Heart left ventricle (tissue), 16 donors: ENCODE results near the gene LYRM2. TPM values are rescaled to one million over a fixed set of nuclear protein-coding genes. Genes with fewer than 3 reads are reported as not detected.

Experiments
- ATAC-seq, 4 donors: fragments of 200-7000 bp; cut with Tn5 transposase; one replicate each; pipeline ENCODE4 v1.9.1; 2020 to 2022; ENCODE audit warnings: moderate library complexity in 4 of 4, mild to moderate bottlenecking in 3 of 4, moderate number of reproducible peaks in 1 of 4
- DNase-seq, 5 donors: peaks; one replicate each; pipeline ENCODE4 v3.0.0-alpha.2; 2020
- H3K27ac ChIP-seq, 12 donors: fragments of 200-600 bp; sonication (generic) in 4 of 12; one replicate each; pipeline versions ENCODE4 v1.5.0 to v1.8.0; 2016 to 2022; ENCODE audit warnings: mild to moderate bottlenecking in 2 of 12
- H3K27me3 ChIP-seq, 9 donors: fragments of 200-600 bp; sonication (generic) in 2 of 9; one replicate each; pipeline versions ENCODE4 v1.5.1 to v1.8.0; 2016 to 2022; ENCODE audit warnings: mild to moderate bottlenecking in 3 of 9
- H3K36me3 ChIP-seq, 9 donors: fragments of 200-600 bp; sonication (generic) in 2 of 9; one replicate each; pipeline versions ENCODE4 v1.5.0 to v1.8.0; 2018 to 2022; ENCODE audit warnings: mild to moderate bottlenecking in 2 of 9
- H3K4me1 ChIP-seq, 12 donors: fragments of 200-600 bp; sonication (generic) in 4 of 12; one replicate each; pipeline versions ENCODE4 v1.5.0 to v1.8.0; 2016 to 2022; ENCODE audit warnings: mild to moderate bottlenecking in 3 of 12
- H3K4me3 ChIP-seq, 12 donors: fragments of 200-600 bp; sonication (generic) in 4 of 12; one replicate each; pipeline versions ENCODE4 v1.5.0 to v1.8.0; 2017 to 2022; ENCODE audit warnings: mild to moderate bottlenecking in 9 of 12, moderate library complexity in 4 of 12
- H3K9me3 ChIP-seq, 12 donors: fragments of 200-600 bp; sonication (generic) in 4 of 12; one replicate each; pipeline versions ENCODE4 v1.5.0 to v1.8.0; 2016 to 2022; ENCODE audit warnings: mild to moderate bottlenecking in 1 of 12
- CTCF ChIP-seq, 12 donors: fragments of 200-600 bp; sonication (generic) in 4 of 12; IDR thresholded peaks; one replicate each; pipeline versions ENCODE4 v1.5.0 to v1.8.0; 2018 to 2022; ENCODE audit warnings: antibody characterized with exemption in 12 of 12, mild to moderate bottlenecking in 5 of 12
- POLR2A ChIP-seq, 2 donors: fragments of 450-650 bp; IDR thresholded peaks; one replicate each; pipeline ENCODE4 v1.6.1; 2017; ENCODE audit warnings: antibody characterized with exemption in 2 of 2, mild to moderate bottlenecking in 2 of 2, moderate library complexity in 2 of 2
- WGBS, 4 donors: extraction: QIAGEN DNeasy Blood & Tissue Kit in 2 of 4; methylation state at CpG; one replicate each; pipeline versions ENCODE4 v1.1.5 to v1.1.7; 2013 to 2018; 5-methylcytosine and 5-hydroxymethylcytosine counted together
- intact Hi-C, 10 donors: fragments of 100-400 bp; cut with DNase I; formaldehyde crosslinking; loops; one replicate each; pipeline versions ENCODE4 v1.11.1 to v1.14.2; 2022
- polyA plus RNA-seq, 2 donors: library from polyadenylated mRNA; stranded (reverse); fragments of 200-250 nt; gene quantifications; one replicate each; pipeline ENCODE4 v1.2.3, GENCODE V29; 2013
- total RNA-seq, 9 donors: library from RNA; depleted of rRNA in 2 of 9; stranded (reverse); fragments of >200 nt in 2 of 9; fragmentation: NEBNext Ultra II Directional in 3 of 9; extraction: Animal tissue kit (Norgen Biotek cat#: 25700) in 3 of 9; gene quantifications; one replicate each; pipeline versions ENCODE4 v1.1.0 to v1.2.4, GENCODE V29; 2016 to 2023
- donor health status: ischemic (EF 13 %, LVEDD 7.1; RV severe dilation, severe dysfunction).
- donor health status: healthy with polysubstance abuse.
- donor health status: DM: no; HTN: yes; CAD: no.
- donor health status: DM: no; HTN: no; CAD: no.
- donor health status: ischemic (EF 25% LVEDD 6.9; RV normal size, moderate dysfunction).
- donor health status: ischemic (EF 25% LVEDD 5.7; RV mildly dilated, moderate dysfunction).
- donor health status: healthy.
- donor health status: DM: yes; HTN: yes; CAD: no.
- donor health status: ischemic (EF 35%, LVEDD 5.7; RV mildly dilated, moderate dysfunction).
- donor health status: nonischemic (EF 11% LVEDD 7.7; RV severe dilation, severe dysfunction).
- donor health status: DM: yes; HTN: yes; CAD: no.
- donor health status: PGD.
- donor health status: ischemic (EF 29% LVEDD 5.4; RV normal size, mild dysfunction).
- donor health status: nonischemic (EF 23%, LVEDD 6.1; RV moderate dilation, normal function).

LYRM2 gene
- total and polyA plus RNA-seq, 11 donors: 15.2 to 50.0 (median 43.8) TPM

DNA sequence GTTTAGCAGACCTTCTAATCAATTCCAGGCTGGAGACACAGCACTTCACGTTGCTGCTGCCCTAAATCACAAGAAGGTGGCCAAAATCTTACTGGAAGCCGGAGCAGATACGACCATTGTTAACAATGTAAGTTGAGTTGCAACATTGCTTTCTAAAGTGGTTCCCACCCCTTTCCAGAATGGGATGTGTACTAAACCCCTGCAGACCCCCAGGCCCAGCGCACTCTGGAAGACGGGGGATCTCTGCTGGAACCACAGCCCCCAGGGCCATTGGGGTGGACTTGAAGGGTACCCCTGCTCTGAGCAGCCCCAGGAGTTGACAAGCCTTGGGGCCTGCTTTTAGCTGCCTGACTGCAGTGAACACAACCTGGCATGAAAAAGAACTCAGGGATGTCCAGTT is 22.0 kb downstream of the LYRM2 start:
- no peak for DNase-seq
- H3K36me3 ChIP-seq: peaks cover 0 to 33% (median 6%) of the 10 kb centered on the region in 9 donors
- H3K4me1 ChIP-seq: peaks cover 0 to 4% (median 0%) of the 10 kb centered on the region in 12 donors
- H3K27me3 ChIP-seq: no peaks in the 10 kb centered on the region
- no peak overlapping the region for H3K27ac ChIP-seq
- H3K4me3 ChIP-seq: no peak overlapping the region
- H3K9me3 ChIP-seq: no peaks in the 10 kb centered on the region
- intact Hi-C loops: no loop called here
- no peak for ATAC-seq
- WGBS, 4 donors: 86 to 98% (median 96%) methylated on average over 5 of the region's 5 CpGs
- TF ChIP-seq CTCF (IDR thresholded peaks at IDR 0.05) (no peak), POLR2A (IDR thresholded peaks at IDR 0.05) (no peak)

DNA sequence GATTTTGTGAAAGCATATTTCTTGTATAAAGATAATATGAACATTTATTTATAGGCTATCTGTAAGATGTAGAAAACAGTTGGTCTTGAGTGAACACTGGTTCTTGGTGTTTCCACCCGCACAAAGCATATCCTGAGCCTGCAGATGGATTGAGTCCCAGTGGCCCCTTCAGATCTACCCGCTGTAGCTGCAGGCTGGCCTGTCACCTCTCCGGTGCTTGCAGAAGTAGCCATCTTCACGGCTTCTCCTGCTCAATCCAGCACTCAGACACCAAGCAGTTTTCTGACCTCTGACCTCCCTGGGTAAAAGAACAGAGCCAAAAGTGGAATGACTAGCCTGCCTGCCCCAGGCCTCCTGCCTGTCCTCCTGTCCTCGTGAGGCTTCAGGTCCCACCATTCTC is 22.7 kb downstream of the LYRM2 start:
- TF ChIP-seq POLR2A (IDR thresholded peaks at IDR 0.05) (no peak), CTCF (IDR thresholded peaks at IDR 0.05) (no peak)
- H3K36me3 ChIP-seq: peaks cover 0 to 33% (median 6%) of the 10 kb centered on the region in 9 donors
- WGBS, 4 donors: 87 to 92% (median 90%) methylated on average over 5 of the region's 5 CpGs
- ATAC-seq (no peak), DNase-seq (no peak)
- intact Hi-C loops: no loop called here
- no peak overlapping the region for H3K4me3 ChIP-seq
- no peaks in the 10 kb centered on the region for H3K27me3 ChIP-seq
- H3K9me3 ChIP-seq: no peaks in the 10 kb centered on the region
- peaks cover 0 to 4% (median 0%) of the 10 kb centered on the region in 12 donors for H3K4me1 ChIP-seq
- H3K27ac ChIP-seq: no peak overlapping the region

DNA sequence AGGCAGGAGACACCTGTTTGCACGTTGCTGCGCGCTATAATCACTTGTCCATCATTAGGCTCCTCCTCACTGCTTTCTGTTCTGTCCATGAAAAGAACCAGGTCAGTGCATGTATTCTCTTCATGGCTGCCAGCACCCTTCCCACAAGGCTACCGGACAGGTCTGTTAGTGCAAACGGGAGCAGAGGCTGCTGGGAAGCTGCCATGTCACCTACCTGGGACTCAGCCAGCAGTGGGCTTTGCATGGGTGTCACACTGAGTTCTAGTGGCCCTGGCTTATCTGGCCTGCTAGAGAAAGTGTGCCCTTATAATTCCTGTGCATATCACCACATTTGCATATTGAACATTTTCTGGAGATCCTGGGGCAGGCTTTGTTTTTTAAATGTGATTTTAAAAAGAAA is 24.8 kb downstream of the LYRM2 start:
- TF ChIP-seq POLR2A (IDR thresholded peaks at IDR 0.05) (no peak), CTCF (IDR thresholded peaks at IDR 0.05) (no peak)
- H3K4me1 ChIP-seq: peaks cover 0 to 4% (median 0%) of the 10 kb centered on the region in 12 donors
- WGBS, 4 donors: 74 to 78% (median 77%) methylated on average over 5 of the region's 5 CpGs
- ATAC-seq (peak in 3 of 4 donors; percentile 27 to 80 (median 38)), DNase-seq (peak in 2 of 5 donors; percentile 44 to 66)
- H3K9me3 ChIP-seq: no peaks in the 10 kb centered on the region
- intact Hi-C loops: loop anchor here in 3 of 10 donors (2.0 to 5.0 kb wide), 2 partner anchors 181 kb away; partner anchors contain the start of gene ANKRD6 (in 3 of the 3)
- peaks cover 0 to 23% (median 5%) of the 10 kb centered on the region in 9 donors for H3K36me3 ChIP-seq
- no peak overlapping the region for H3K27ac ChIP-seq
- H3K4me3 ChIP-seq: no peak overlapping the region
- H3K27me3 ChIP-seq: no peaks in the 10 kb centered on the region

- DNase-seq (no peak), ATAC-seq (no peak)
- Histone ChIP-seq H3K27me3 (no peaks in the 10 kb centered on the region), H3K4me1 (peaks cover 0 to 4% (median 0%) of the 10 kb centered on the region in 12 donors), H3K27ac (no peak overlapping the region), H3K4me3 (no peak overlapping the region), H3K9me3 (no peaks in the 10 kb centered on the region), H3K36me3 (peaks cover 0 to 22% (median 0%) of the 10 kb centered on the region in 9 donors)
- TF ChIP-seq POLR2A (IDR thresholded peaks at IDR 0.05): no peak
- no peak for TF ChIP-seq CTCF (IDR thresholded peaks at IDR 0.05)
- WGBS, 4 donors: 94 to 95% (median 94%) methylated on average over 12 of the region's 12 CpGs
- intact Hi-C loops: loop anchor here in 3 of 10 donors (2.0 to 5.0 kb wide), 2 partner anchors 179 to 180 kb away; partner anchors contain the start of gene ANKRD6 (in 3 of the 3)
Observed at GRCh38 chr6:89612121-89612520, 26.4 kb downstream of the LYRM2 start.
